ENCODE data around the gene OR10A2. TPM values are rescaled to one million over a fixed set of nuclear protein-coding genes. Genes with fewer than 3 reads are reported as not detected.

OR10A2 gene
- total RNA-seq, 1 experiment from 2014 or later, result not detected

GRCh38 chr11:6911378-6911777 is 48.5 kb downstream of the OR10A2 start:
- no peak overlapping the region for H2AK5ac ChIP-seq (ENCODE audit: insufficient read length, low read length)
- no peaks in the 10 kb centered on the region for H4K20me1 ChIP-seq (ENCODE audit: control insufficient read depth, insufficient read depth, insufficient read length)
- DNase-seq, result no peak
- H3K27me3 ChIP-seq (ENCODE audit: insufficient read depth, low read length), result no peaks in the 10 kb centered on the region
- Mint-ChIP-seq H3K27me3 (ENCODE audit: low read depth) (no peaks in the 10 kb centered on the region), H3K9me3 (no peaks in the 10 kb centered on the region), H3K36me3 (ENCODE audit: insufficient read depth in 1 of 3, low read depth in 3 of 3) (no peaks in the 10 kb centered on the region), H3K4me1 (no peaks in the 10 kb centered on the region), H3K27ac (no peak overlapping the region), H3K4me3 (no peak overlapping the region)
- no peak overlapping the region for H3K4me2 ChIP-seq (ENCODE audit: insufficient read depth, insufficient read length, low read length)
- H2BK15ac ChIP-seq (ENCODE audit: low read depth, low read length), result no peak overlapping the region
- no peak overlapping the region for H4K5ac ChIP-seq (ENCODE audit: insufficient read length, low read depth, low read length)
- no peak overlapping the region for H3K23ac ChIP-seq (ENCODE audit: insufficient read length, low read depth, low read length)
- no peak overlapping the region for H2AFZ ChIP-seq (ENCODE audit: low read length)
- H3T11ph ChIP-seq (ENCODE audit: low read length), result no peak overlapping the region
- no peak overlapping the region for H3K9ac ChIP-seq (ENCODE audit: extremely low read depth, insufficient read length, low read length)
- H3K23me2 ChIP-seq (ENCODE audit: insufficient read length, low read depth, low read length, poor library complexity, severe bottlenecking), result no peaks in the 10 kb centered on the region
- H3K27ac ChIP-seq (ENCODE audit: insufficient read length, low read depth, low read length), result no peak overlapping the region
- TF ChIP-seq, protein P1, sequence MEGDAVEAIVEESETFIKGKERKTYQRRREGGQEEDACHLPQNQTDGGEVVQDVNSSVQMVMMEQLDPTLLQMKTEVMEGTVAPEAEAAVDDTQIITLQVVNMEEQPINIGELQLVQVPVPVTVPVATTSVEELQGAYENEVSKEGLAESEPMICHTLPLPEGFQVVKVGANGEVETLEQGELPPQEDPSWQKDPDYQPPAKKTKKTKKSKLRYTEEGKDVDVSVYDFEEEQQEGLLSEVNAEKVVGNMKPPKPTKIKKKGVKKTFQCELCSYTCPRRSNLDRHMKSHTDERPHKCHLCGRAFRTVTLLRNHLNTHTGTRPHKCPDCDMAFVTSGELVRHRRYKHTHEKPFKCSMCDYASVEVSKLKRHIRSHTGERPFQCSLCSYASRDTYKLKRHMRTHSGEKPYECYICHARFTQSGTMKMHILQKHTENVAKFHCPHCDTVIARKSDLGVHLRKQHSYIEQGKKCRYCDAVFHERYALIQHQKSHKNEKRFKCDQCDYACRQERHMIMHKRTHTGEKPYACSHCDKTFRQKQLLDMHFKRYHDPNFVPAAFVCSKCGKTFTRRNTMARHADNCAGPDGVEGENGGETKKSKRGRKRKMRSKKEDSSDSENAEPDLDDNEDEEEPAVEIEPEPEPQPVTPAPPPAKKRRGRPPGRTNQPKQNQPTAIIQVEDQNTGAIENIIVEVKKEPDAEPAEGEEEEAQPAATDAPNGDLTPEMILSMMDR (conservative IDR thresholded peaks at IDR 0.05), result no peak
- H3K4me1 ChIP-seq (ENCODE audit: insufficient read depth, low read length), result no peaks in the 10 kb centered on the region
- no peaks in the 10 kb centered on the region for H3K79me1 ChIP-seq (ENCODE audit: insufficient read depth, low read depth, low read length, poor library complexity, severe bottlenecking)
- no CpG with 5 or more reads among the region's 3 CpGs for WGBS (ENCODE audit: extremely low coverage, insufficient read length, low lambda C conversion rate)
- no peaks in the 10 kb centered on the region for H3K9me3 ChIP-seq (ENCODE audit: control insufficient read depth, low read depth, low read length)
- H4K91ac ChIP-seq (ENCODE audit: insufficient read length, low read depth, low read length), result no peak overlapping the region
- H2BK20ac ChIP-seq (ENCODE audit: low read depth, low read length, poor library complexity, severe bottlenecking), result no peak overlapping the region
- no peak overlapping the region for H3K4ac ChIP-seq (ENCODE audit: low read depth, low read length)
- H3K56ac ChIP-seq (ENCODE audit: insufficient read length, low read depth, low read length), result no peak overlapping the region
- H2BK5ac ChIP-seq (ENCODE audit: insufficient read length, low read length), result no peak overlapping the region
- no peak overlapping the region for H3K14ac ChIP-seq (ENCODE audit: insufficient read depth, low read length)
- no peaks in the 10 kb centered on the region for H3K79me2 ChIP-seq (ENCODE audit: insufficient read depth, low read length)
- no peak overlapping the region for H2BK120ac ChIP-seq (ENCODE audit: low read depth, low read length, poor library complexity, severe bottlenecking)
- no peak overlapping the region for H4K8ac ChIP-seq (replicated peaks; ENCODE audit: insufficient read length, low read depth, low read length)
- no peak overlapping the region for H3K18ac ChIP-seq (ENCODE audit: insufficient read length, low read depth, low read length)
- H2BK12ac ChIP-seq (ENCODE audit: insufficient read length, low read depth, low read length), result no peak overlapping the region
